Measurements from ENCODE around the gene SLFN11.

DNA sequence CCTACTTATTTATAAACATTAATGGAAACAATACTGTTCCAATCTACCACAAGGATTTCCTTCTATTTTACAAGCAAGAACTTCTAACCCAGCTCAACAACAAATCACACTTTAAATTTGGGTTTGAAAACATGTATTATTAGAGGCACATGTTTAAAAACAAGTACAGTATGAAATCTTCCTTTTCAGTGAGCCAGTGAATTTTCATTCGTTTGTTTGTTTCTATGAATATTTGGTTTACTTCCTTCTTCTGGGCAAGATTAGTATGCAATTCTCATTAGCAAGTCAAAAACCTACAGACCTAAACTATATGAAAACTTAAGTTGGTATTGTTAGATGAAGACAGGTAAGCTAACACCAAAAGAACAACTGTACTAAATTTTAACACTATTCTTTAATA, 33.1 kb upstream of the SLFN11 start:
- TF ChIP-seq CTCF (conservative IDR thresholded peaks at IDR 0.05 in 1 of 2, IDR thresholded peaks at IDR 0.05 in 1 of 2; ENCODE audit: low read depth in 1 of 2, low read length in 2 of 2) (no peak), EZH2 (IDR thresholded peaks at IDR 0.05; ENCODE audit: low read length, missing control alignments) (no peak)
